K562 (cell line): ENCODE measurements around the gene ATP2A3. TPM values are rescaled to one million over a fixed set of nuclear protein-coding genes. Genes with fewer than 3 reads are reported as not detected.

Experiments
- ASH1L ChIP-seq: fragments of 450-650 bp; IDR thresholded peaks from 2 replicates; pipeline ENCODE4 v1.6.1; 2018; ENCODE audit warnings: borderline replicate concordance, mild to moderate bottlenecking, low read depth; ENCODE audit not compliant: partially characterized antibody
- CTCFL ChIP-seq: IDR thresholded peaks from 2 replicates; pipeline ENCODE4 v1.6.1; 2011; ENCODE audit warnings: borderline replicate concordance, low read depth, mild to moderate bottlenecking, moderate library complexity, low read length; ENCODE audit not compliant: insufficient read depth, poor library complexity, severe bottlenecking
- DDX20 ChIP-seq: fragments of 450-650 bp; IDR thresholded peaks from 2 replicates; pipeline ENCODE4 v1.6.1; 2016; ENCODE audit warnings: missing genetic modification characterization, low read depth, mild to moderate bottlenecking, missing compliant biosample characterization, moderate library complexity
- EP400 ChIP-seq: fragments of 450-650 bp; IDR thresholded peaks from 2 replicates; pipeline ENCODE4 v1.6.1; 2017; ENCODE audit warnings: antibody characterized with exemption, mild to moderate bottlenecking, moderate library complexity
- ETV5 ChIP-seq: sonication (generic); formaldehyde crosslinking; IDR thresholded peaks from 2 replicates; pipeline ENCODE4 v1.4.0; 2020; ENCODE audit warnings: low read depth, mild to moderate bottlenecking, missing genetic modification reagents
- FOXJ3 ChIP-seq: sonication (generic); formaldehyde crosslinking; IDR thresholded peaks from 2 replicates; pipeline ENCODE4 v1.4.0; 2020; ENCODE audit warnings: mild to moderate bottlenecking, missing genetic modification reagents
- ILF3 ChIP-seq: fragments of 450-650 bp; IDR thresholded peaks from 2 replicates; pipeline ENCODE4 v1.6.1; 2018; ENCODE audit warnings: antibody characterized with exemption, mild to moderate bottlenecking, moderate library complexity, borderline replicate concordance
- L3MBTL2 ChIP-seq: fragments of 450-650 bp; IDR thresholded peaks from 2 replicates; pipeline ENCODE4 v1.6.1; 2016; ENCODE audit warnings: mild to moderate bottlenecking, moderate library complexity
- MED1 ChIP-seq: sonication (generic); formaldehyde crosslinking; IDR thresholded peaks from 2 replicates; pipeline ENCODE4 v1.8.1; 2023; ENCODE audit warnings: missing genetic modification reagents, borderline replicate concordance
- MTA1 ChIP-seq: fragments of 450-650 bp; IDR thresholded peaks from 2 replicates; pipeline ENCODE4 v1.6.1; 2017; ENCODE audit warnings: borderline replicate concordance
- NELFE ChIP-seq: IDR thresholded peaks from 2 replicates; pipeline ENCODE4 v1.6.1; 2011; ENCODE audit warnings: mild to moderate bottlenecking; ENCODE audit not compliant: insufficient read depth, insufficient read length
- NFXL1 ChIP-seq: fragments of 450-650 bp; formaldehyde crosslinking; IDR thresholded peaks from 2 replicates; pipeline ENCODE4 v1.4.0; 2021; ENCODE audit warnings: mild to moderate bottlenecking
- NR2F6 ChIP-seq: fragments of 450-650 bp; formaldehyde crosslinking; IDR thresholded peaks from 2 replicates; pipeline ENCODE4 v1.4.0; 2020; ENCODE audit warnings: mild to moderate bottlenecking
- POLR2H ChIP-seq: IDR thresholded peaks from 2 replicates; pipeline ENCODE4 v1.6.1; 2016; ENCODE audit warnings: missing genetic modification characterization, low read depth, mild to moderate bottlenecking, control low read depth, missing compliant biosample characterization, moderate library complexity
- SMAD2 ChIP-seq: fragments of 150-350 bp; IDR thresholded peaks from 2 replicates; pipeline ENCODE4 v1.6.1; 2014; ENCODE audit warnings: low read depth, mild to moderate bottlenecking, low read length
- STAT5B ChIP-seq: fragments of 250-450 bp; sonication (Bioruptor Pico); IDR thresholded peaks from 2 replicates; pipeline ENCODE4 v1.8.0; 2021; ENCODE audit warnings: mild to moderate bottlenecking, inconsistent platforms
- TCF7L2 ChIP-seq: fragments of 150-350 bp; IDR thresholded peaks from 2 replicates; pipeline ENCODE4 v1.6.1; 2016; ENCODE audit warnings: low read depth, mild to moderate bottlenecking, low read length, moderate library complexity
- ZBTB11 ChIP-seq, 3 experiments: fragments of 200-800 bp in 1 of 3; fragments of 250-450 bp in 1 of 3; fragments of 450-650 bp in 1 of 3; sonication (Bioruptor Pico) in 1 of 3; sonication (Bioruptor generic) in 1 of 3; formaldehyde crosslinking in 1 of 3; IDR thresholded peaks; 2 replicates each; pipeline versions ENCODE4 v1.6.1 to v1.8.0; 2016 to 2022; ENCODE audit warnings: mild to moderate bottlenecking in 2 of 3, missing genetic modification characterization in 2 of 3, missing compliant biosample characterization in 1 of 3, moderate library complexity in 1 of 3
- ZNF75A ChIP-seq: fragments of 450-650 bp; formaldehyde crosslinking; IDR thresholded peaks from 2 replicates; pipeline ENCODE4 v1.4.0; 2020; ENCODE audit warnings: mild to moderate bottlenecking
- ZNF766 ChIP-seq: fragments of 200-800 bp; sonication (Bioruptor generic); conservative IDR thresholded peaks from 2 replicates; pipeline ENCODE4 v1.6.1; 2016; ENCODE audit warnings: missing genetic modification characterization, missing compliant biosample characterization
- polyA plus RNA-seq, 8 experiments: library from polyadenylated mRNA; depleted of rRNA in 4 of 8; stranded (reverse) in 5 of 8; unstranded in 3 of 8; fragments of >200 nt; fragmentation: Nextera tagmentation in 2 of 8; fragmentation: Illumina TruSeq in 1 of 8; extraction: Ambion mirVana in 2 of 8; extraction: Trizol in 1 of 8; gene quantifications; 2 replicates each; pipeline versions ENCODE4 v1.2.1 to v1.2.3, GENCODE V29; 2011 to 2014; ENCODE audit warnings: inconsistent platforms in 1 of 8, missing spikeins in 1 of 8
- total RNA-seq, 7 experiments: library from RNA; depleted of rRNA in 6 of 7; stranded (reverse); fragments of >200 nt in 6 of 7; fragmentation: Illumina TruSeq in 2 of 7; extraction: Trizol in 2 of 7; gene quantifications; 2 replicates each; pipeline versions ENCODE4 v1.2.1 to v1.2.3, GENCODE V29; 2011 to 2021; ENCODE audit warnings: low replicate concordance in 1 of 7
- TF ChIP-seq, protein P1 (sequence below), 2 experiments: fragments of 450-650 bp; conservative IDR thresholded peaks; 2 replicates each; pipeline ENCODE4 v1.6.1; 2017; ENCODE audit warnings: mild to moderate bottlenecking in 2 of 2, moderate library complexity in 2 of 2

Gene ATP2A3
- total and polyA plus RNA-seq, 9 of the 15 experiments (the other 6 are each of a cell fraction or from before 2014, with no cell fraction given) = 0.65 to 103 (median 31.3) TPM

GRCh38 chr17:3888343-3889171 is 75.7 kb downstream of the ATP2A3 start (continued):
- TF ChIP-seq EP400 (peak; percentile 94), ASH1L (no peak), ETV5 (0 out of 2 replicates have a peak, but pooled peaks have one; percentile 40), ZBTB11 (CRISPR knock-in tag; IDR thresholded peaks at IDR 0.05) (0 out of 6 replicates have a peak, but pooled peaks of 1 of the 3 experiments have one; percentile 26), ZNF75A (CRISPR knock-in tag) (no peak), NELFE (no peak), TCF7L2 (no peak), SMAD2 (no peak), MED1 (no peak), STAT5B (CRISPR knock-in tag) (no peak), DDX20 (tag) (no peak), MTA1 (no peak), L3MBTL2 (peak; percentile 94), CTCFL (no peak), ZNF766 (CRISPR knock-in tag) (no peak), FOXJ3 (CRISPR knock-in tag) (no peak), NR2F6 (CRISPR knock-in tag) (no peak), POLR2H (tag) (no peak), ILF3 (no peak), NFXL1 (CRISPR knock-in tag) (no peak)
- TF ChIP-seq, protein P1, sequence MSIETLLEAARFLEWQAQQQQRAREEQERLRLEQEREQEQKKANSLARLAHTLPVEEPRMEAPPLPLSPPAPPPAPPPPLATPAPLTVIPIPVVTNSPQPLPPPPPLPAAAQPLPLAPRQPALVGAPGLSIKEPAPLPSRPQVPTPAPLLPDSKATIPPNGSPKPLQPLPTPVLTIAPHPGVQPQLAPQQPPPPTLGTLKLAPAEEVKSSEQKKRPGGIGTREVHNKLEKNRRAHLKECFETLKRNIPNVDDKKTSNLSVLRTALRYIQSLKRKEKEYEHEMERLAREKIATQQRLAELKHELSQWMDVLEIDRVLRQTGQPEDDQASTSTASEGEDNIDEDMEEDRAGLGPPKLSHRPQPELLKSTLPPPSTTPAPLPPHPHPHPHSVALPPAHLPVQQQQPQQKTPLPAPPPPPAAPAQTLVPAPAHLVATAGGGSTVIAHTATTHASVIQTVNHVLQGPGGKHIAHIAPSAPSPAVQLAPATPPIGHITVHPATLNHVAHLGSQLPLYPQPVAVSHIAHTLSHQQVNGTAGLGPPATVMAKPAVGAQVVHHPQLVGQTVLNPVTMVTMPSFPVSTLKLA (conservative IDR thresholded peaks at IDR 0.05) = peak; percentile 72 to 88
